Stimulated activated CD8-positive, alpha-beta memory T cell treated with anti-CD3 and anti-CD28 coated beads, Interleukin-4, amount 100 ng/mL, for 4 hours (primary cell): ENCODE results near the gene CFHR2.

Source experiments
- DNase-seq, 2 donors: peaks; one replicate each; pipeline ENCODE4 v3.0.0-alpha.2; 2020; ENCODE audit warnings: low read depth in 2 of 2, low spot score in 1 of 2

The CFHR2 gene

DNA sequence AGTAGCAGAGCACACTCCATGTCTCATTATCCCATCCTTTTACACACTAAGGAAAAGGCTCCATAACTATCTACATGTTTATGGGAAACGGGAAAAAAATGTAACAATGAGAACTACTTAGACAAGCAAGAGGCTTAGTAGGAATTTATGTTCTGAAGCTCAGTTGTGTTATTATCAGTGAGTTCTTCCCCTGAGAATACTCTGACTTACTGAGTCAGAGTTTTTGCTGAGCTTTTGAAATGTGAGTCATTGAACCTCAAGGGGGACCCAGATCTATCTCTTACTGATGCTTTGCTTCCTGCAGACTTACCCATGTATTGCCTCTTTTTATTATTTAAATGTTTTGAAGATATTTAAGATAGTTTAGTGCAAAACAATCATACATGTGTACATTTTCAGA lies 53.9 kb downstream of the CFHR2 start:
- DNase-seq = no peak

DNA sequence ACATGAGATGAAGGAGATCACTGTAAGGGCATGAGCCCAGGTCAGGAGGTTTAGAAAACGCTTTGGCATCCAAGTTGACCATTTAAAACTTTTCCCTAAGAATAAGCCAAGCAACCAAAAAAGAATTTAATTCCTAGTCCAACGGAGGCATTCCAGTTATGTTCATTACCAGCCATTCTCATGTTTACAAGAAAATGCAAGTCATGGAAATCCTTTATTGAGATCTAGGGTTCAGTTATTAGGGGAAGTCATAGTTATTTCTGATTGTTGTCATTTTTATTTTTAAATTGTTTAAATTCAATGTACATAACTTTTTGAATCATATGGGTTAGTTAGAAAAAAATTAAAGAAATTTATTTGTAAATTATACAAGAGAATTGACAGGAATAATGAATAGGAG lies 58.3 kb downstream of the CFHR2 start:
- DNase-seq = no peak

DNA sequence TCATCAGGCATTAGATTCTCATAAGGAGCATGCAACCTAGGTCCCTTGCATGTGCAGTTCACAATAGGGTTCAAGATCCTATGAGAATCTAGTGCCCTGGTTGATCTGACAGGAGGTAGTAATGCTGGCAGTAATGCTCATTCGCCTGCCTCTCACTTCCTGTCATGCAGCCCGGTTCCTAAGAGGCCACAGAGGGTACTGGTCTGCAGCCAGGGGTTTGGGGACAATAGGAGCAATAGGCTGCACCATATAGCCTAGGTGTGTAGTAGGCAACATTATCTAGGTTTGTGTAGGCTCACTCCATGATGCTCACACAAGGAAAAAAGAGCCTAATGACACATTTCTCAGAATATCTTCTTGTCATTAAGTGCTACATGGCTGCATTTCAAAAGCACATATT lies 59.6 kb downstream of the CFHR2 start:
- DNase-seq = no peak

DNA sequence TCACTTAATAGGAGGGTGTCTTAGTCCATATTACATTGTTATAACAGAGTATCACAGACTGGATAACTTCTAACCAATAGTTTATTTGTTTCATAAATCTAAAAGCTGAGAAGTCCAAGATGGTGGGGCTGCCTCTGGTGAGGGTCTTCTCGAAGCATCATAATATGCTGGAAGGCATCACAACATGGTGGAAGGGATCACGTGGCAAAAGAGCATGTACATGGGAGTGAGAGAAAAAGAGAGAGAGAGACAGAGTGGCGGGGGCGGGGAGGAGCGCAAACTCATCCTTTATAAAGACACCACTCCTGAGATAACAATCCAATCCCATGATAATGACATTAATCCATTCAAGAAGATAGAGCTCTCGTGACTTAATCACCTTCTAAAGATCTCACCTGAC lies 65.3 kb downstream of the CFHR2 start:
- no peak for DNase-seq
